Non-pigmented ciliary epithelial cell (primary cell): Measurements from ENCODE around the gene PRKCH.

ENCODE experiments used
- DNase-seq: peaks from one replicate; pipeline ENCODE4 v3.0.0-alpha.2; 2010; ENCODE audit warnings: low read depth

The PRKCH gene

DNA sequence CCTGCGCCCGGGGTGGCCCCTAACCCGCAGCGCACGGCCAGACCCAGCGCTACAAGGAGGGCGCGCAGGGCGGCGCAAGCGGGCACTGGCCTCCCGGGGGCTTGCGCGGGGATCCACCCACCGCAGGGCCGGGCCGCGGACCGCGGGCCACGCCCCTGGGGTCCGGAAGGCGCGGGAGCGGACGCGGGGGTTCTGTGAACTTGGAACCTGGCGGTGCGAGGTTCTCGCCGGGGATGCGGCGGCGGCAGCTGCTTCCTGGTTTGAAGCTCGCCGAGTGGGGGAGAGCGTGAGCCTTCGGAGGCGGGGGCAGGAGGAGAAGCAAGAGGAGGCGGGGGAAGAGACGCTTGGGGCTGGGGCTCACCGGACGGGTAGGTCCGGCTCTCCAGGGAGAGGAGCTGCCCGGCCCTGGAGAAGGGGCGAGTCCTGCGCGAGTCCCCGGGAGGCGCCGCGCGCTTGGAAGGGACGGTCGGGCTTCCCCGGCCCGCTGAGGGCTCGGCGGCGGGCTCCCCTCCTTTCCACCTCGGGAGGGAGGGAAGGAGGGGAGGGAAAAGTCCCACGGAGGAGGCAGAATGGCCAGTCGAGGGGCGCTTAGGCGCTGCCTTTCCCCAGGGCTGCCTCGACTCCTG is at the start of gene PRKCH:
TSS of gene PRKCH (plus strand) at position 195 of the 626 bp plus-strand sequence. CDS start 523 bp downstream, outside the sequence.
- no peak for DNase-seq

DNA sequence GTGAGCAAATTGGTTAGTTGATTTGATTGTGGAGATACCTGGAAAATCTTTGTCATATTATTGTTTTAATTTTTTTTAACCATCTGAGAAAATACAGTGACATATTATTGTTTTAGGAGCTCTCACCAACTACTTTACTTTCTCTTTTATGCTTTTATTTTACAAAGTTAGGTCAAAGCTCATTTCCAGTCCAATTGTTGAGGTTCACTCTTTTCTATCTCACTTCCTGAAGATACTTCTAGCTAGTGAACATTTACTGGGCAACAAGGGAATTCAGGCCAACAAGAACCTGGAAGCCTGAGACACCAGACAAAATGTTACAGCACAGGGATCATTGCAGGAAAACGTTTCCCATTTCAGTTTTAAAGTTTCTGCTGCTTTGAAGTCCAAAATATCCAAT is 44.1 kb upstream of the PRKCH start:
- DNase-seq = no peak

DNA sequence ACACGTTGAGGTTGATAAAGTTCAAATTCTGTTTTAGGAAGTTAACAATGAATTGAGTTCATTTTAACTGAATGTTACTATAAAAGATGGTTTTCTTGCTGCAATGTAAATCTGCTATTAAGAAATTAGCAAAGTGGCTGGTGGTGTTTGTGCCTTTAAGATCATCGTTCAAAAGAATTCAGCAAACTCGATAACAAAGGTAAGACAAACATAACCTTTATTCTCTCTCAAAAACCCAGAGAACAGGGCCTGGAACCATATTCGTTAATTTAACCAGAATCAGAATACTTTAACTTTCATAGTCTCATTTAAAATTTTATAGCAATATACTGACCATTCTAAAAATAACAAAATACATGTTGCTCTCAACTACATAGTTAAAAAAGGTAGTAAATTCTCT is 43.6 kb upstream of the PRKCH start:
- no peak for DNase-seq

DNA sequence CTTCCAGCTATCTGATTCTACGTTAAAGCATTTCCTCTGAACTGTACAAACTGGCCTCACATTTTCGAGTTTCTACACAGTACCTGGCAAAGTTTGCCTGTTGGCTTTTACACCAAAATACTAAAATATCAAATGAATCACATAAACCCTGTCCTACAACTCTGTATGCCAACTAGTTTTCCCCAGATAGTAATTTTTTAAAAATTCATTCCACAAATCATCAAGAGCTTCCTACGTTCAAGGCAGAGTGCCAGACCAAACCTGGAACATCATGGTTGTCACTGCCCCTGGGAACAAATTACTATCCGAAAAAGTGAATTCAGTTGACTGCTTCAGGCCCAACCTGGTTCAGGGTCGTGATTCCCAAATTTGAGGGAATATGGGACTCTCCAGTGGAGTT is 42.3 kb upstream of the PRKCH start:
- DNase-seq = no peak

DNA sequence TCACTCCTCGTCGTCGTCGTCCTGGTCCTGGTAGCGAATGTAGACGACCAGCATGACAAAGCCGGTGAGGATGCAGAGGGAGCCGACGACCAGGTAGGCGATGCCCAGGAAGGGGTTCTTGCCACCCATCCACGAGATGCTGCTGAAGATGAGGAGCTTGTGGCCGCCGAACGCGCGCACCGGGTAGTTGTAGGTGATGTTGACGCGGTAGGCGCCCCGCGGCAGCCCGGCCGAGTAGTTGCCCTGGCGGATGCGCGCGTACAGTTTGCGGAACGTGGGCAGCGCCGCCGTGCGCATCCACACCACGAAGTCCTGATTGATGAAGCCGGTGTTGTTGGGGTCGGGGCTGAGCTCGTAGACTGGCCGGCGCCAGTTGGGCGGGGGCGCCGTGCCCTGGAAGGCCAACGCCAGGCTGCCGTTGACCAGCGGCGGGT is 41.3 kb upstream of the PRKCH start:
- no peak for DNase-seq

DNA sequence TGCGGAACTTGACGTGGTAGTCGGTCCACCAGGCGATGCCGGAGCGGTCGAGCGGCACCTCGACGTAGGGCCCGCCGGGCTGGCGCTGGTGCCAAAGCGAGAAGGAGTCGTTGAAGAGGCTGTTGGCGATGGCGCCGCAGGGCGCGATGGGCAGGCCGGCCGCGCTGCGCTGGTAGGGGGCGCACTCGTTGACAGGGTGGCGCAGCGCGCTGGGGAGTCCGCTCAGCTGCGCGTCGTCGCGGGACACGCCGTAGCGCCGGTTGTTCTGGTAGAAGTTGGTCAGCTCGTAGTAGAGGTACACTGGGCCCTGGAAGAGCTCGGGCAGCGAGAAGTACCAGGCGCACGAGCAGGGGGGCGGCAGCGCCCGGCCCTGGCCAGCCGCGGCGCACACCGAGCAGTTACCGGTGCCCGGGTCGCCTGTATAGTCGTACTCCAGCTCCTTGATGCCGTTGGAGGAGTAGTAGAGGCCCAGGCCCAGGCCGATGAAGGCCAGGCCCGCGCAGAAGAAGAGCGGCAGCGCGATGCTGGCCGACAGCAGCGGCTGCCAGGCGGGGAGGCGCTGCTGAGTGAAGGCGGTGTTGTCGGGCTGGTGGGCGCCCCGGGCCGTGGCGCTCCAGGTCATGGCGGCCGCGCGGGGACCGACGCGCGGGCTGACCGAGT is 40.7 kb upstream of the PRKCH start:
- DNase-seq = no peak

DNA sequence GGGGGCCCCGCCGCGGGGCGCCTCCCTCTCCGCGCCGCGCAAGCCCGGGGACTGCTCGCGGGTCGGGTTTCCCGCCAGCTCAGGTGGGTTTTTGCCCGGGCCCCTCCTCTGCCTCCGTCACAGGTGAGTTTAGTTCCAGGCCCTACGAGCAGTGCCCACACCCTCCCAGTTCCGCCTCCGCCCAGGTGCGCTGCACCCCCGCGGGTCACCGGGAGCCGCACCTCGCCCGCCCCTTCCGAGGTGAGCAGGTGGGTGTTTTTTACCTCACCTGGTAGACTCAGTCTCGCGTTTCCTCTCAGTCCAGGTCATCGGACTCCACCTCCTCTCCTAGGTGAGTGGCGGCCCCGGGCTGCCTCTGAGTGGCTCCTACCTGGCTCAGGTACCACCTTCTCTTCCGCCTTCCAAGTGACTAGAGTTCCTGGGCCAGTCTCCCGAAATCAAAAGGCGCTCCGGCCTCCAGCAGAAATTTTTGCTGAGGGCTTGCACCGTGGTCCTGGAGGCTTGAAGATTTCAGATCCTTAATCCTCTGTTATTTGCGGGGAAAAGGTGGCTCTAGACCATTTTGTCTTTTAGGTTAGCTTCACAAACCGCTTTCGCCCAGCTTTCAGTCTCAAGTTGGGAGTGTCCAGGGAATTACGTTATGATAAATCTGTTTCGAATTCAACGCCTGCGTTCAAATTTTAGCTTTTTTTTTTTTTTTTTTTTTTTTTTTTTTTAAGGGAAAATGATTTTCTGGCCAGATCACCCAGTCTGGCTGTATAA is 40.0 kb upstream of the PRKCH start, which contains the start of gene TMEM30B:
TSS of gene TMEM30B (minus strand) at position 153 of the 762 bp plus-strand sequence. CDS start 191 bp downstream, outside the sequence.
- DNase-seq = no peak

DNA sequence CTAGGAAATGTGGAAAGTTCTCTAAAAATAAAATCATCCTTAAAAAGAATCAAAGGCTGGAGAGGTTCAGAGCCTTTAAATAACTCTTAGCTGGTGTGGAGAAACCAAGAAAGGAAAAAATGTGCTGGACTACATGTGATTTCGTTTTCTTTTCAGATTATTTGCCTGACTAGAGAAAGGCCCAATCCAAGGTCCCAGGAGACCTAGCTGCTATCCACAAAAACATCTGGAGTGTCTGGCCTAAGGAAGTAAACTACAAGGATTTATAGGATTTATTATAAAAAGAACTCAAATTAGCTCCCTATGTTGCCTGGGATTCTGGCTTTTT is 39.5 kb upstream of the PRKCH start:
- no peak for DNase-seq

DNA sequence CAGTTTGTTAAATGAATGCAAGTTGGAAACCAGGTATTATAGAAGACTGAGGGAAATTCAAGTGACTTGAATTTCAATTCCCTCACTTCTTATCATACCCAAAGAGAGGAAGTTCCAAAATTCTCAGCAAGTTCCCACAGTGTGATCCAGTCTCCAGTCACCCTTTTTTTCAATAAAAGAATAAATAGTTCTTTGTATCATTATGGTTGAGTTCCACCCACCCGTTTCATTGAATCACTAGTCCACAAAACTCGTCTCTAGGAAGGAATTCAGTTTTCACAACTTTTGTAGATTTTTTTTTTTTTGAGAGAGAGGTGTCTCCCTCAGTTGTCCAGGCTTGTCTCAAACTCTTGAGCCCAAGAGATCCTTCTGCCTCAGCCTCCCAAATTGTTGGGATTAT is 38.6 kb upstream of the PRKCH start:
- DNase-seq = no peak

DNA sequence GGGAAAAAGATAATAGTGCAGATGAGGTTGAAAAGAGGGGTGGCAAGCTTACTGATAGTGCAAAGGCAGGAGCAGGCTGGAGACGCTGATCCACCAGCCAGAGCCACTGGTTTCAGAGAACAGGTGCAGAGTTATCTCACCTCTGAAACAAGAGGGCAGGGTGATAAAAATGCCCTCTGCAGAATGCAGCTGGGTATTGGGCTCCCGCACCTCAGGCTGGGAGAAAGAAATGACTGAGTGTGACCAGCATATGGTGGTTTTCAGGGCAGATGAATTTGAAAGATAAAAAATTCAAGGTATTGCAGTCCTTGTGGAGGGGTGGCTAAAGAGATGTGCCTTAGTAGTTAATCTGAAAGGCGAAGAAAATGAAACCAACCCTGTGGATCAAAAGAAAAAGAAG is 37.4 kb upstream of the PRKCH start:
- DNase-seq = no peak

DNA sequence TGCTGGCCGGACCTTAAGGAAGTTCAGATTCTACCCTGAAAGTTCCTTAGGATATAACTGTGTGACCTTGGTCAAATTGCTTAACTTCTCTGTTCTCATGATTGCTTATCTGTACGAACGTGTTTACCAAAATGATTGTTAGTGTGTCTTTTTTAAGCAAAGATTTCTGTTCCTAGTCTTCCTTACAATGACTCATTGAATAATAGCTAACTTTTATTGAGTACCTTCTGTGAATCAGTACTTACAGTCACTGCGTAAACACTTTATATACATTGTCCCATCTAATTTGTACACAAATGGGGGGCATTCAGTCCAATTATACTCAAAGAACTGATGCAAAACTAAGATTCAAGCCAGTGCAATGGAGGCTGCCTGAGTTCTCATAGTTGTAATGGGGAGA is 36.0 kb upstream of the PRKCH start:
- no peak for DNase-seq

DNA sequence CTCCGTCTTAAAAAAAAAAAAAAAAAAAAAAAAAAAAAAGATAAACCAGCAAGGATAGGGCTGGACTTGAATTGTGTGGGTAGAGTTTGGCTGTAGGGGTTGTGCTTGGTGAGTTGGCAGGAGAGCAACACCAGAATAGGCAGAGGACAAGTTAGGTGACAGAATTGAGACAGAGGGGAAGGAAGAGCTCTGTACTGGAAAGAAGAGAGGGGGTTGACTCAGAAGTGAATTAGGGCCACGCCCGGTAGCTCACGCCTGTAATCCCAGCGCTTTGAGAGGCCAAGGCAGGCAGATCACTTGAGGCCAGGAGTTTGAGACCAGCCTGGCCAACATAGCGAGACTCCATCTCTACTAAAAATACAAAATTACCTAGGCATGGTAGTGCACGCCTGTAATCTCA is 34.2 kb upstream of the PRKCH start:
- no peak for DNase-seq

DNA sequence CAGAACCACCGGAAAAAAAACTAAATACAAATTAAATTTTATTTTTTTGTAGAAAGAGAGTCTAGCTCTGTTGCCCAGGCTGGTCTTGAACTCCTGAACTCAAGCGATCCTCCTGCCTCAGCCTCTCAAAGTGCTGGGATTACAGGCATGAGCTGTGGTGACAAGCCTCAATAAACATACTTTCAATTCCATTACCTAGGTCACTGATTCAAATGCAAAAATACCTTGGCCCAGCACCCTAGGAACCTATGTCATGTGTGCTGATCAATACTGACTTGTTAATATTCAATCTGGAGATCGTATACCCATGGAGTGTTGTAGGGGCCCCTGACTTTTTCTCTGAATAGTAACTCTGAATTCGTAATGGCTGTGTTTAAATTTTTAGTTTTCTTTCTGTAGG is 33.2 kb upstream of the PRKCH start:
- no peak for DNase-seq

DNA sequence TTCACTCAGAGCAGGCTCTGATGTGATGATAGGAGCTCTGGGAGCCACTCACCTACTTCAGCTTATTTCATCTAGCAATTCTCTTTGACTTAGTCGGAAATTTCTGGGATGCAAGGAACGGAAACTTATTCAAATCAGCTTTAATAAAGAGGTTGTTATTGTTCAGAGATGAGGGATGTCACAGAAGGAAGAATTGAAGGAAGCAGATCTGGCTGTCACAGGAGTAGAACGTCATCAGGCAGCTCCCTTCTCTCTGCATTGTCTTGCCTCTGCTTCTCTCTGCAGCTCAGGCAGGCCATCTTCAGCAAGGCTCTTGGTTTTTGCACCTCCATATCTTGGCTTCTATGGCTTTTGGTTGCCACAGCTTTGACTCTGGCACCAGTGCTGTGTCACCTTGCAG is 32.7 kb upstream of the PRKCH start:
- DNase-seq = no peak

DNA sequence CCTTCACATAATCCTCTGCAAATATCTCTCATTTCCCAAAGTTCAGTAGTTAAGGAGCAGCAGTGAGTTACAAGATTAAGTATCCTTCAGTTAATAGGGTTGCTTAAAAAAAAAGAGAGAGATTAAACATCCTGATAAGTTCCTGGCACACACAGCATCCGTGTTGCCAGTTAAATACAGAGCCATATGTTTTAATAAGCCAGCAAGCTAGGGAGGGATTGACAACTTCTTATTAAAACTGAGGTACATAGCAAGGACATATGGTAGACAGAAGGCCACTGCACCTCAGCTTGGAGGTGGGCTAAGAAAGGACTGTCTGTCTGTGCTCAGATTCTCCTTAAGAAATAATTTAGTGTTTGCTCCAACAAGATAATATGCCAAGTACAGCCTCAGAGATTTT is 30.7 kb upstream of the PRKCH start:
- no peak for DNase-seq

DNA sequence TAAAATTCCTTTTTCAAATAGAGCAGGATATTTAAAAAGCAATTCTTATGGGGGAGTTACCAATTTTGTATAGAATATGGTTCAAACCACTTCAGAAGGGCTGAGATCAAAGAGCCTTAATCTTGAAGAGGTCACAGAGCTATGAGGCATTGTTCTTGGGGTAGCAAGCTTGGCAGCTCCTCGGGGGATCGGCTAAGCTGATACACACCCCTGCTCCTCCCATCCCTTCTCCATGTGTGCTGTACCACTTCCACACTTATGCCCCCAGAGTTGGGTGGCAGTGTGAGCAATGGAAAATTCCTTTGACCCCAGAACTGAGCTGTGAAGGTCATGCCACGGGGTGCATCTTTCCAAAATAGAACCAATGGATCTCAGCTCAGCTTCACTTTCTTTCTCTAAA is 25.2 kb upstream of the PRKCH start:
- no peak for DNase-seq

DNA sequence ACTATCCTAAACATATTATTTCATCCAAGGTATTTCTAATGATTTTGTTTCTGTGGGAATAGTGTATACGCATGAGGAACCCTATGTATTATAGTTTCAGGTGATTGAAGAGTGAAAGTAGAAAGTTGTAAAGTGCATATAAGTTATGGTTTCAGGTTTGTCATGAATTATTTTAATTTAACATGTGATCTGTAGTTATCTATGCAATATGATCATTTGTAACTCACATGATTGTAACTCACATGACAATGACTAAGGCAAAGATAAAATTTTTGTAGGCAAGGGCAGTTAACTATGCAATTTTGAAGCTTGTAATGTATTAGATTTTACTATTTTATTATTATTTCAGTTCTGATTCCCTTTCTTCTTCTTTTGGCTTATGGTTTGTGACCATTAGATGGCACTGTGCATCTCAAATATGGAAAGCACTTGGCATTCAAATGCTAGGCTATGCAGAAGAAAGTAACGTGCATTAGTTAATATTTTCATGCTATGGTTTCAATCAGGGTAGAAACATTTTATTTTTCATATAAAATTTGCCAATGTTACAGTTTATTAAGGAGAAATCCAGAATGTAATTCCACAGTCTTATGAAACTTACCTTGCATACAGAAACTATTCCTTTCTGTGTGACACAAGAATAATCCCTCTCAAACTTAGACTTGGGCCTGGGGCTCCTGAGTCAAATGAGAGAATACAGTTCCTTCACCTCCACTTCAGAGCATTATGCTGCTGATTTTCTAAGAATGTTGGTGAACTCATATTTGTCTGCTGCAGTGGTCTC is 24.5 kb upstream of the PRKCH start:
- peak; percentile 14 for DNase-seq

DNA sequence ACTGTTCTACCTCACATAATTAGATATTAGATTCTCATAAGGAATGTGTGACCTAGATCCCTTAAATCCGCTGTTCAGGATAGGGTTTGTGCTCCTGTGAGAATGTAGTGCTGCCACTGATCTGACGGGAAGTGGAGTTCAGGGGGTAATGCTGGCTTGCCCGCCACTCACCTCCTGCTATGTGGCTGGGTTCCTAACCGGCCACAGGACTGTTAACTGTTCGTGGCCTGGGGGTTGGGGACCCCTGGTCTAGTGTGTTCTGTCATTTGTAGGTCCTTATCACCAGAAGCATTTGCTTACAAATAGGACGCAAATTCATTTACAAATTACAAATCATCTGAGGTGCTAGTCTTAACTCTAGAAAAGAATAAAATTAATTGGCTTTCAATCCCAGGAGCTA is 23.8 kb upstream of the PRKCH start:
- no peak for DNase-seq

DNA sequence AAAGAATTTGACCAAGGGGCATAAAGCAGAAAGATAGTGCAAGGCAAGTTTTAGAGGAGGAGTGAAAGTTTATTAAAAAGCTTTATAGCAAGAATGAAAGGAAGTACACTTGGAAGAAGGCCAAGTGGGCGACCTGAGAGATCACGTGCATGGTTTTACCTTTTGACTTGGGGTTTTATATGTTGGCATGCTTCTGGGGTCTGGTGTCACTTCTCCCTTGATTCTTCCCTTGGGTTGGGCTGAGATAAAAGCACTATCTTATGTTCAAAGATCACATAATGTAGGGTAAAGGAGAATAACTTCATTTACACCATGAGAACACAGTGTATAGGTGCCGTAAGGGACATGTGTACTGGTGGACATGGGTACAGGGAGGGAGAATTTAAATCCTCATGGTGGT is 22.6 kb upstream of the PRKCH start:
- DNase-seq = no peak

DNA sequence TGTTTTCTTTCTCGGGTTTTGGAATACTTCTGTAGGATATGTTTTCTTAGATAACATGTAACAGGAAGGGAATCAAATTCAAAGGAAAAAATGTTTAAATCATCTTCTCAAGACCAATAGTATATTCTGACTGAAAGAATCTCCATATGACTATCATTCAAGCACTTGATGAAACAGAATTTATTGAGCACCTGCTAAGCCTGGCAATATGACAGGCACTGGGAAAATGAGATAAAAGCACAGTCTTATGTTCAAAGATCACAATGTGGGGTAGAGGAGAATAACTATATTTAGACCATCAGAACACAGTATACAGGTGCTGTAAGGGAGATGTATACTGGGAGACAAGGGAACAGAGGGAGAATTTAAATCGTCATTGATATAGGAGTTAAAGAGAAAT is 21.2 kb upstream of the PRKCH start:
- DNase-seq = no peak

DNA sequence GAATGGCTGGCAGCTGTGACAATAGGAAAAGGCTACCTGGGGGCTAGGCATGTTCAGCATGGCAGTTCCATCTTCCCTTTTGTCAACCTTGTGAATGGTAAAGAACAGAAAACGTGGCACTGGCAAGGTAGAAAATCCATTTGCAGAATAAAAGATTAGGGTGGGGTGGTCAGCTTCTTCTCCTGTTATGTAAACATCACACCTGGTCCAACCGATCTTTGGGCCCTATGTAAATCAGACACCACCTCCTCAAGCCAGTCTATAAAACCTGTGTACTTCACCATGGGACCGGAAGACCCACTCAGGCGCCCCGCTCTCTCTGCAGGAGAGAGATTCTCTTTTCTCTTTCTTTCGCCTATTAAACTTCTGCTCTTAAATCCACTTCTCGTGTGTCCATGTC is 20.6 kb upstream of the PRKCH start:
- no peak for DNase-seq

DNA sequence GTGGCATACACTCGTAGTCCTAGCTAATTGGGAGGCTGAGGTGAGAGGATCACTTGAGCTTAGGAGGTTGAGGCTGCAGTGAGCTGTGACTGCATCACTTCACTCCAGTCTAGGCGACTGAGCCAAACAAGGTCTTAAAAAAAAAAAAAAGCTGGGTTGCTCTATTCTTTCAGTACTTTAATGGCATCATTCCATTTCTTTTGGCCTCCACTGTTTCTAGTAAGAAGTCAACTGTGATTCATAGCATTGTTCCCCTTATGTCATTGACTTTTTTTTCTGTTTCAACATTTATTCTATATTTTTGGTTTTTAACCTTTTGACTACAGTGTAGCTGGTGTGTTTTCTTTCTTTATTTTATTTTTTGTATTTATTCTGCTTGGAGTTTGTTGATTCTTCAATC is 16.7 kb upstream of the PRKCH start:
- DNase-seq = no peak

DNA sequence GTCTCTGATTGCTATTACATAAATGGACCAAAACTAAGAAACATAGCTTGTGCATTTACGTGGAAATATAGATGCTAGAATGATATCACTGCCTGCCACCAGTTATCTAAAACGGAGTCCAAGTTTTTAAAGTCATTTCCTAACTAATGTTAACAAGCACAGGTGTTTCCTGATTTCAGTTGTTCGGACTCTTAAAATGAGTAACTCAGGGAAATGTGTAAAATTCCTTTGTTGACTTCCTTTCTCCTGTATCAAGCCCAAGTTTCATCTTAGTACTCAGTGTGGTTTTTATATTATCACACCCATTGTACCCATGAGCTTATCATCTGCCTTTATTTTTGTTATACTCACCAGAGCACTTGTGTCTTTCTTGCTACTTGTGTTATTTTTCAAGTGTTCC is 13.2 kb upstream of the PRKCH start:
- no peak for DNase-seq
